H7 (cell line): ENCODE results near the gene IL19. TPM values are rescaled to one million over a fixed set of nuclear protein-coding genes. Genes with fewer than 3 reads are reported as not detected.

Source experiments
- DNase-seq: peaks from one replicate; pipeline ENCODE4 v3.0.0; 2012
- H3K27me3 ChIP-seq: 2 replicates; pipeline ENCODE4 v1.6.0; 2011; ENCODE audit warnings: mild to moderate bottlenecking, low read length; ENCODE audit not compliant: control insufficient read depth, insufficient read depth
- H3K36me3 ChIP-seq: replicated peaks from 2 replicates; pipeline ENCODE4 v1.5.1; 2011; ENCODE audit warnings: low read length; ENCODE audit not compliant: control insufficient read depth, insufficient read depth
- H3K4me3 ChIP-seq: 2 replicates; pipeline ENCODE4 v1.5.1; 2011; ENCODE audit warnings: low read depth, mild to moderate bottlenecking, control low read depth, low read length, moderate library complexity; ENCODE audit not compliant: insufficient read depth
- total RNA-seq: library from RNA; depleted of rRNA; stranded (reverse); fragments of >200 nt; shearing (Covaris generic); gene quantifications from 2 replicates; pipeline ENCODE4 v1.2.3, GENCODE V29; 2014

Gene IL19
- total RNA-seq, 1 experiment from 2014 or later: not detected

DNA sequence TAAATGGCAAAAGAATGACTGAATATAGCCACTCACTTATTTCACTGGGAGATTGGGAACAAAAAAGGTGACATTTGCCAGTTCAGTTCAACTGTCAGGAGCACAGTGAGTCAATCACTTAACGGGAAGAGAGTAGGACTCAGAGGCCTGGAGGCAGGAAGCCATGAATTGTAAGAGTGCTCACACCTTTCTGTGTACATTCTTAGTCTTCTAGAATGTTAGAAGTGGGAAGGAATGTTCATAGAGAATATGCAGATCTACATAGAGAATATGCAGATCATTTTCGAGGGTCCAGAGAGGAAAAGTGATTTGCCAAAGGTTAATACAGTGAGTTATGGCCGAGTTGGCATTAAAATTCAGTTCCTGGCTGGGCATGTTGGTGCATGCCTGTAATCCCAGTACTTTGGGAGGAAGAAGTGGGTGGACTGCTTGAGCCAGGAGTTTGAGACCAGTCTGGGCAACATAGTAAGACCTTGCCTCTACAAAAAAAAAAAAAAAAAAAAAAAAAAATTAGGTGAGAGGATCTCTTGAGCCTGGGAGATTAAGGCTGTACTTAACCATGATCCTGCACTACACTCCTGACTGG, 103.1 kb downstream of the IL19 start:
- Histone ChIP-seq H3K36me3 (no peaks in the 10 kb centered on the region), H3K27me3 (no peaks in the 10 kb centered on the region), H3K4me3 (no peak overlapping the region)
- no peak for DNase-seq

DNA sequence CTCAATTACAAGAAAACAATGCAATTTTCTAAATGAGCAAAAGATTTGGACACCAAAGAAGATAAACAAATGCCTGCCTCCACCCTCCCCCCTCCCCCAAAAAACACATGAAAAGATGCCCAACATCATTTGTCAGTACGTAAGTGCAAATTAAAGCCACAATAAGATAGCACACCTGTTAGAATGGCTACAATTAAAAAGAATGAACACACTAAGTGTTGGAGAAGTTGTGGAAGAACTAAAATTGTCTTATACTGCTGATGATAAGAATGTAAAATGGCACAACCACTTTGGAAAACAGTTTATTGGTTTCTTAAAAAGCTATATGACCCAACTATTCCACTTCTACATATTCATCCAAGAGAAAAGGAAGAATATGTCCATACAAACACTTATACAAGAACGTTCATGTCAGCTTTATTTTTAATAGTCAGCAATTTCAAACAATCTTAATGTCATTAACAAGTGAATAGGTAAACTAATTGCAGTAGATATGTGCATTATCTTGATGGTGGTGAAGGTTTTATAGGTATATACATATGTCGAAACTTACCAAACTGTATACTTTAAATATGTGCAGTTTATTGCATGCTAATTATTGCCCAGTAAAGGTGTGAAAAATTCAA, 105.3 kb downstream of the IL19 start:
- H3K27me3 ChIP-seq: no peaks in the 10 kb centered on the region
- no peak overlapping the region for H3K4me3 ChIP-seq
- no peaks in the 10 kb centered on the region for H3K36me3 ChIP-seq
- no peak for DNase-seq

DNA sequence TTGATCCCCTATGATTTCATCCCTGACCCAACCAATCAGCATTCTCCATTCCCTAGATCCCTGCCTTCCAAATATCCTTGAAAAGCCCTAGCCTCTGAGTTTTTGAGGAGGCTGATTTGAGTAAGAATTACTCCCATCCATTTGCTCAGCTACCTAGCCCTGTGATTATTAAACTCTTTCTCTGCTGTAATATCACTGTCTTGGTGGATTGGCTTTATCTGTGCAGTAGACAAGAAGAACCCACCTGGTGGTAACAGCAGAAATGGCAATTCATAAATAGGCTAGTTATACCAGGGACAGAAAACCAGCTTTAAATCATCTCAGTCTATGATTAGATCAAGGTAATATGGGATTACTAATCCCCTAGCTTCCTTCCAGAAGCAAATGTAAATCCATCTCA, 107.9 kb downstream of the IL19 start:
- Histone ChIP-seq H3K36me3 (no peaks in the 10 kb centered on the region), H3K4me3 (no peak overlapping the region), H3K27me3 (no peaks in the 10 kb centered on the region)
- DNase-seq: no peak

DNA sequence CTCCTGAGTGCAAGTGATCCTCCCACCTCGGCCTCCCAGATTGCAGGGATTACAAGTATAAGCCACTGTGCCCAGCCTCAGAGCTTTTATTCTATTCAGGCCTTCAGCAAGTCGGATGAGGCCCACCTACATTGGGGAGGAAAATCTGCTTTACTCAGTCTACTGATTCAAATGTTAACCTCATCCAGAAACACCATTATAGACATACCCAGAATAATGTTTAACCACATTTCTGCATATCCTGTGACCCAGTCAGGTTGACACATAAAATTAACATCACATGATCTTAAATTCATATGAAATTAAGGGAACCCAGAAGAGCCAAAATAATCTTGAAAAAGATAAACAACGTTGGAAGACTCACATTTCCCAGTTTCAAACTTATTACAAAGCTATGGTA, 109.7 kb downstream of the IL19 start:
- H3K36me3 ChIP-seq: no peaks in the 10 kb centered on the region
- no peak for DNase-seq
- no peak overlapping the region for H3K4me3 ChIP-seq
- H3K27me3 ChIP-seq: no peaks in the 10 kb centered on the region

DNA sequence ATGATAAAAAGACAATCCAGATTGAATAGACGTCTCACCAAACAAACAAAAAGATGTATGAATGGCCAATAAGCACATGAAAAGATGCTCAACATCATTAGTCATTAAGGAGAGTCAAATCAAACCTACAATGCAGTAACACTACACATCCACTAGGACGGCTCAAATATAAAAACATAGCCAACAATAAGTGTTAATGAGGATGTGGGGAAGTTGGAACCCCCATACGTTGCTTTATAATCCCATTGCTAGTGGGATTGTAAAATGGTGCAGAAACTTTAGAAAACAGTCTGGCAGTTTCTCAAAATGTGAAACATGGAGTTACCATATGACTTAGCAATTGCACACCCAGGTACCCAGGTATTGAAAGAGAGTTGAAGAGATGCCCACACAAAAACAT, 112.0 kb downstream of the IL19 start:
- DNase-seq: no peak
- Histone ChIP-seq H3K27me3 (no peaks in the 10 kb centered on the region), H3K36me3 (no peaks in the 10 kb centered on the region), H3K4me3 (no peak overlapping the region)

DNA sequence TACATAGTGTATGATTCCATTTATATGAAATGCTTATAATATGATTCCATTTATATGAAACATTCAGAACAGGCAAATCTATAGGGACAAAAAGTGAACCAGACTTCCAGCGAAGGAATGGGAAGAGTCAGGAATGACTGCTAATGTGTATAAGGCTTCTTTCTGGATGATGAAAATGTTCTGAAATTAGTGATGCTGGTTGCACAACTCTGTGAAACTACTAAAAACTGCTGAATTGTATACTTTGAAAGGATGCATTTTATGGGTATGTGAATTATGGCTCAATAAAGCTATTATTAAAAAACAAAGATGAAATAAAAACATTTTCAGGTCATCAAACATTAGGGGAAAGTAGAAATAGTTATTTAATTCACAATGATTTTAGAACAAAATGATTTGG, 112.6 kb downstream of the IL19 start:
- no peak for DNase-seq
- Histone ChIP-seq H3K27me3 (no peaks in the 10 kb centered on the region), H3K36me3 (no peaks in the 10 kb centered on the region), H3K4me3 (no peak overlapping the region)

DNA sequence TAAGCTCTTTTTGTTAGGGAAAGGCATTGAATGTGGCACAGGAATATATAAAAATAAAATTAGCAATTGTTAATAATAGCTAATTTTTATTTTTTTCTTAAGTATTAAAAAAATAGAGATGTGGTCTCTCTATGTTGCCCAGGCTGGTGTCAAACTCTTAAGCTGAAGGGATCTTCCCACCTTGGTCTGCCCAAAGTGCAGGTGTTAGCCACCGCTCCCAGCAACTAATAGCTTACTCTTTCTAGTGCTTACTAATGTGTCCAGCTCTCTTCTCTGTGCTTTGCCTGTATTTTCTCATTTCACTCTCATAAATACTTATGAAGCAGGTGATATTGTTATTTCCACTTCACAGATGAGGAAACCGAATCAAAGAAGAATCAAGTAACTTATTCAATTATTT, 113.3 kb downstream of the IL19 start:
- Histone ChIP-seq H3K36me3 (no peaks in the 10 kb centered on the region), H3K4me3 (no peak overlapping the region), H3K27me3 (no peaks in the 10 kb centered on the region)
- no peak for DNase-seq

DNA sequence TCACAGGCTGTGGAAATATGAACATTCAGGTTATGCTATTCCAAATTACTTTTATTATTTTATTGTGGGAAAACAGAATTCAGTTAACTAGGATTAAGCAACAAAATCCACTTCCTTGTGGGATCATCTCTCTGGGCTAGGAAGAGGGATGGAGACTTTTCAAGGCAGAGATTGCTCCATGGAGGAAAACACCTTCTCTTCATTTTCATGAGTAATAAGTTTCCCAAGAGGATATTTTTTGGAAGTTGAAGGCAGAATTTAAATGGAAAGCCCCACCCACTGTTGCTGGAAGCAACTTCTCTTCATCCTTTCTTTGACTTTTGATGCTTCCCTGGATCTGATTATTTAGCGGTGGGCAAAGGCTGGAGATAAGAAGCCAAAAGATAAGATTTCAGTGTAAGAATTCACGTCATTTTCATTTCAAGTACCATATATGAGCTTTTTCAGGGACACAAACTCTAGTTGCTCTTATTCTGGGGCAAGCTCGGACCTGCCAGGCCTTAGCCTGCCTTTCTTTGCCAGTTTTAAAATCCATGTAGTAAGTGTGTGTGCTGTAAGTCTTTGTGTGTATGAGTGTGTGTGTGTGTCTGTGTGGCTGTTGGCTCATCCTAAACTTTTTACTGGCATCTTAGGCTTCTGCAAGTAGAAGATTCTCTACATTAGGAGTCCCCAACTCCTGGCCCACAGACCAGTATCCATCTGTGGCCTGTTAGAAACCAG, 114.9 kb downstream of the IL19 start:
- no peak overlapping the region for H3K4me3 ChIP-seq
- DNase-seq: no peak
- H3K27me3 ChIP-seq: no peaks in the 10 kb centered on the region
- H3K36me3 ChIP-seq: no peaks in the 10 kb centered on the region

DNA sequence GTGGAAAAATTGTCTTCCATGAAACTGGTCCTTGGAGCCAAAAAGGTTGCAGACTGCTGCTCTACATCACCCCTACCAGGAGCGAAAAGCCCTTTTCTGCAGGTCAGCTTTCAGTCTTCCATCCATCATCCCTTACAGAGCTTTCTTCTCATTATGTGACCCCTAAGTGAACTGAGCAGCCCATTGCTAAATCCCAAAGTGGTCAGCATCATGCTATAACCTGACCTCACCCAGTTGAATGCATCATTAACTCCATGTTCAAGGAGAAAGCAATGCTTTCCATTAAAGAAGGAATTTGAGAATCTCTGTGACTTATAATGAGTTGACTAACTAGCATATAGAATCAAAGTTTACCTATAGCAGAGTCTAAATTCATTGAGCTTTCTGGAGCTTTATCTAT, 116.3 kb downstream of the IL19 start:
- H3K27me3 ChIP-seq: no peaks in the 10 kb centered on the region
- no peak for DNase-seq
- no peaks in the 10 kb centered on the region for H3K36me3 ChIP-seq
- no peak overlapping the region for H3K4me3 ChIP-seq

DNA sequence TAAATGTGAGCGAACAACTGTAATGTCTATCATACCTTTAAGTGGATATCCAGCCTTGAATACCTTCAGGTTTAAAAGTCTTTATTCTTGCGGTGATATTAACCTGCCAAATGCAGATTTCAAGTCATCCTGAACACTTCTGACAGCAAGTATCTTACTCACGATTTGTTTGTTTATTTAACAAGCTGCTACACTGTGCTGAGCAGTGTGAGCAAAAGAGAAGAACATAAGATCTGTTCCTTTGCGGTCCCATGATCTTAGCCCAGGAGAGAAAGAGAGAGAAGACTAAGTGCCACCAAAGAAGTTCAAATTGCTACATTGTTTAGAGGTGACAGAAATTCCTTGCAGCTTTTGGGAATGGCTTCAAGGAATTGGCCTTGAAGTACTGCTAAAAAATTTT, 117.1 kb downstream of the IL19 start:
- no peak overlapping the region for H3K4me3 ChIP-seq
- no peaks in the 10 kb centered on the region for H3K27me3 ChIP-seq
- H3K36me3 ChIP-seq: no peaks in the 10 kb centered on the region
- DNase-seq: no peak

DNA sequence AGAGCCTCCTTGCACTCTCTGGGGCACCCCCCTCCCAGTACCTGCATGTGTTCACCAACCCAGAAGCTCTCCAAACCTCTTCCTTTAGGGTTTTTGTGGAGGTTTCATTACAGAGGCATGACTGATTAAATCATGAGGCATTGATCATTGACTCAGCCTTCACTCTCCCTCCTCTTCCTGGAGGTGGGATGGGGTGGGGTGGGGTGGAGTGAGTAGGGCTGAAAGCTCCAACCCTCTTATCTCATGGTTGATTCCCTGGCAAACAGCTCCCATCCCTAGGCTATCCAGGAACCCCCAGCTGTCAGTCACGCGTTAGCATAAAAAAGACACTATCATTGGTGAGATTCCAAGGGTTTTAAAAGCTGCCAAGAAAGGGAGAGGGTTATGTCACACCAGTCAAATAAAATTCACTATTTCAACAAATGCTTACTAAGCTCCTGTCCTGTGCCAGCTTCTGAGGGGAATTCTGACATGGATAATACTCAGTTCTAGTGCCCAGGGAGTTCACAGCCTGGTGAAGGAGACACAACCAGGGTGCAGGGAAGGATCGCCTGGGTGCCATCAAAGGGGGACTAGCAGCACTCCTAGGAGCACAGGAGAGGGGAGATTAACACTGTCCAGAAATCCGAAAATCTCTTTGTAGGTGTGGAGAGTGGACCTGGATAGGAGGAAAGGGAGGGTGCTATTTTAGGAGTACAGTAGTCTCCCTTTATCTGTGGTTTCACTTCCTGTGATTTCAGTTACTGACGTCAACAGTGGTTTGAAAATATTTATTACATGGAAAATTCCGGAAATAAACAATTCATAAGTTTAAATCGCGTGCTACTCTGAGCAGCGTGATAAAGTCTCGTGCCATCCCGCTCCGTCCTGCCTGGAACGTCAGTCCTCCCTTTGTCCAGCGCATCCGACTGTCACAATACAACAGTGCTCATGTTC, 119.8 kb downstream of the IL19 start:
- peak; percentile 35 for DNase-seq
- no peaks in the 10 kb centered on the region for H3K27me3 ChIP-seq
- no peak overlapping the region for H3K4me3 ChIP-seq
- no peaks in the 10 kb centered on the region for H3K36me3 ChIP-seq

DNA sequence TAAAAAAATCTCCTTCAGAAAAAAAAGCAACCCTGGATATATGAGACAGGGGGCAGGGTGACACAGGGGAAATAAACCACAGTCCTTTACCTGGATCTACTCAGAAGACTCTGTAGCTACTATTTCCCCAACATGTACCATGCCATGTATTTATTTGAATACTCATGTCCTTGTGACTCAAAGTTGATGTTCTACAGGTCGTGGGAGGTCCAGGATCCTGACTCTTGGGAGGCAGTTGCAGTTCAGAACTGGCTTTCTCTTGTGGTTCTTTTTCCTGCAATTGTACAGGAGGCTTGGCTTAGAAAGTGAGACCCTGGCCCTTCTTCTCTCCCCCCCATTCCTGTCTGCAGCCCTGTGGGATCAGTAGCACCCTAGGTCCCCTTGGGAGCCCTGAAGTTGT, 120.8 kb downstream of the IL19 start:
- no peak for DNase-seq
- Histone ChIP-seq H3K27me3 (no peaks in the 10 kb centered on the region), H3K4me3 (no peak overlapping the region), H3K36me3 (no peaks in the 10 kb centered on the region)
